GM12878 (cell line): ENCODE measurements around the gene KLRD1. TPM values are rescaled to one million over a fixed set of nuclear protein-coding genes. Genes with fewer than 3 reads are reported as not detected.

ENCODE experiments used
- ATF3 ChIP-seq: IDR thresholded peaks from 2 replicates; pipeline ENCODE4 v1.6.1; 2011; ENCODE audit warnings: low read depth, mild to moderate bottlenecking, low read length, moderate library complexity, borderline replicate concordance; ENCODE audit errors: extremely low read depth
- BRCA1 ChIP-seq: IDR thresholded peaks from 2 replicates; pipeline ENCODE4 v1.6.1; 2011; ENCODE audit warnings: low read depth, low read length, improper control_type of control experiment
- HDAC6 ChIP-seq: fragments of 200-600 bp; sonication (generic); IDR thresholded peaks from one replicate; pipeline ENCODE4 v1.8.0; 2017; ENCODE audit warnings: antibody characterized with exemption; ENCODE audit not compliant: unreplicated experiment
- JUNB ChIP-seq: IDR thresholded peaks from 2 replicates; pipeline ENCODE4 v1.6.1; 2016; ENCODE audit warnings: antibody characterized with exemption, mild to moderate bottlenecking
- NBN ChIP-seq: fragments of 450-650 bp; IDR thresholded peaks from 2 replicates; pipeline ENCODE4 v1.6.1; 2016
- NR2F1 ChIP-seq: fragments of 450-650 bp; conservative IDR thresholded peaks from 2 replicates; pipeline ENCODE4 v1.6.1; 2017; ENCODE audit warnings: mild to moderate bottlenecking
- PML ChIP-seq: IDR thresholded peaks from 2 replicates; pipeline ENCODE4 v1.6.1; 2012; ENCODE audit warnings: low read length, inconsistent platforms
- RB1 ChIP-seq: fragments of 450-650 bp; formaldehyde crosslinking; IDR thresholded peaks from 2 replicates; pipeline ENCODE4 v1.6.1; 2017; ENCODE audit warnings: mild to moderate bottlenecking, borderline replicate concordance
- REST ChIP-seq: IDR thresholded peaks from 2 replicates; pipeline ENCODE4 v1.6.1; 2012; ENCODE audit warnings: mild to moderate bottlenecking, low read depth, low read length
- SKIL ChIP-seq: fragments of 450-650 bp; IDR thresholded peaks from 2 replicates; pipeline ENCODE4 v1.6.1; 2017; ENCODE audit warnings: mild to moderate bottlenecking, low read depth, inconsistent platforms; ENCODE audit not compliant: poor library complexity, severe bottlenecking
- SPI1 ChIP-seq: IDR thresholded peaks from 2 replicates; pipeline ENCODE4 v1.6.1; 2011; ENCODE audit warnings: low read depth, mild to moderate bottlenecking, low read length, moderate library complexity, borderline replicate concordance; ENCODE audit not compliant: insufficient read depth
- ZBTB4 ChIP-seq: fragments of 450-650 bp; formaldehyde crosslinking; IDR thresholded peaks from 2 replicates; pipeline ENCODE4 v1.4.0; 2022; ENCODE audit warnings: mild to moderate bottlenecking, moderate library complexity
- ZNF687 ChIP-seq: fragments of 450-650 bp; IDR thresholded peaks from 2 replicates; pipeline ENCODE4 v1.6.1; 2017; ENCODE audit warnings: mild to moderate bottlenecking, moderate library complexity
- polyA plus RNA-seq, 11 experiments: library from polyadenylated mRNA; depleted of rRNA in 4 of 11; unstranded in 6 of 11; stranded (reverse) in 5 of 11; fragments of >200 nt; fragmentation: Nextera tagmentation in 4 of 11; fragmentation: Illumina TruSeq in 1 of 11; extraction: Ambion mirVana in 4 of 11; extraction: Trizol in 1 of 11; gene quantifications; 1 replicate in 1 of 11; 2 replicates in 10 of 11; pipeline versions ENCODE4 v1.2.1 to v1.2.3, GENCODE V29; 2011 to 2016; ENCODE audit warnings: inconsistent platforms in 2 of 11, missing spikeins in 2 of 11, low read depth in 1 of 11
- total RNA-seq, 4 experiments: library from RNA; depleted of rRNA in 3 of 4; stranded (reverse); fragments of >200 nt in 3 of 4; fragmentation: Illumina TruSeq in 1 of 4; extraction: Trizol in 1 of 4; gene quantifications; 2 replicates each; pipeline versions ENCODE4 v1.2.1 to v1.2.3, GENCODE V29; 2013 to 2021

The KLRD1 gene
- total and polyA plus RNA-seq, 10 of the 15 experiments (the other 5 are each of a cell fraction or from before 2014, with no cell fraction given), result under 0.01 to 0.50 (median 0.13) TPM; not detected in 4

- no peak for TF ChIP-seq NR2F1
- no peak for TF ChIP-seq ATF3
- no peak for TF ChIP-seq HDAC6
- TF ChIP-seq BRCA1, result no peak
- no peak for TF ChIP-seq ZBTB4
- TF ChIP-seq JUNB, result no peak; the same call in none of the 2 replicates
- peak; percentile 75; the same call in 1 of the 2 replicates for TF ChIP-seq SPI1
- TF ChIP-seq ZNF687, result no peak
- no peak for TF ChIP-seq REST
- peak; percentile 79; the same call in 1 of the 2 replicates for TF ChIP-seq PML
- TF ChIP-seq SKIL, result peak; percentile 56
- TF ChIP-seq RB1, result no peak
- 0 out of 2 replicates have a peak, but pooled peaks have one; percentile 58 for TF ChIP-seq NBN
These were observed 56.5 kb downstream of the KLRD1 start (continued) for GRCh38 chr12:10363914-10364814.
